Esophagus squamous epithelium (tissue), 5 donors: ENCODE data around the gene ARFRP1. TPM values are rescaled to one million over a fixed set of nuclear protein-coding genes. Genes with fewer than 3 reads are reported as not detected.

ENCODE experiments used
- DNase-seq: peaks from one replicate; lab custom pipeline; 2025; lab: John Stamatoyannopoulos, UW
- H3K27ac ChIP-seq, 4 donors: fragments of 200-600 bp; sonication (generic); one replicate each; pipeline ENCODE4 v1.5.1; 2016 to 2019; ENCODE audit warnings: mild to moderate bottlenecking in 1 of 4
- H3K27me3 ChIP-seq, 4 donors: fragments of 200-600 bp; sonication (generic); 1 replicate in 3 of 4; 2 replicates in 1 of 4; pipeline versions ENCODE4 v1.5.1 to v1.6.0; 2017 to 2021; ENCODE audit warnings: antibody characterized with exemption in 1 of 4
- H3K36me3 ChIP-seq, 3 donors: fragments of 200-600 bp; sonication (generic); one replicate each; pipeline ENCODE4 v1.5.1; 2016 to 2019
- H3K4me1 ChIP-seq, 3 donors: fragments of 200-600 bp; sonication (generic); one replicate each; pipeline ENCODE4 v1.5.1; 2017 to 2019
- H3K4me3 ChIP-seq, 4 donors: fragments of 200-600 bp; sonication (generic); 1 replicate in 3 of 4; 2 replicates in 1 of 4; pipeline ENCODE4 v1.5.1; 2016 to 2019; ENCODE audit warnings: mild to moderate bottlenecking in 2 of 4, moderate library complexity in 1 of 4
- H3K9me3 ChIP-seq, 3 donors: fragments of 200-600 bp; sonication (generic); one replicate each; pipeline ENCODE4 v1.5.1; 2016 to 2019
- CTCF ChIP-seq, 6 experiments: fragments of 450-650 bp in 4 of 6; fragments of 200-600 bp in 2 of 6; sonication (generic) in 2 of 6; IDR thresholded peaks; one replicate each; pipeline ENCODE4 v1.5.1; 2016 to 2019; ENCODE audit warnings: antibody characterized with exemption in 6 of 6, mild to moderate bottlenecking in 4 of 6, moderate library complexity in 4 of 6
- POLR2A ChIP-seq, 4 donors: fragments of 450-650 bp; IDR thresholded peaks; one replicate each; pipeline ENCODE4 v1.6.1; 2017; ENCODE audit warnings: antibody characterized with exemption in 4 of 4, mild to moderate bottlenecking in 4 of 4, moderate library complexity in 3 of 4
- WGBS, 2 donors: methylation state at CpG; one replicate each; pipeline ENCODE4 v1.1.5; 2018; 5-methylcytosine and 5-hydroxymethylcytosine counted together
- intact Hi-C: fragments of 100-400 bp; cut with DNase I; formaldehyde crosslinking; loops from one replicate; pipeline ENCODE4 v1.15.0; 2022
- total RNA-seq, 4 donors: library from RNA; depleted of rRNA; stranded (reverse); fragments of >200 nt; gene quantifications; one replicate each; pipeline ENCODE4 v1.1.0, GENCODE V29; 2016
- donor health status: DM: yes; HTN: yes; CAD: no.

ARFRP1 gene
- total RNA-seq, 4 donors from 2014 or later = 30.4 to 45.5 (median 37.0) TPM

- no peaks in the 10 kb centered on the region for H3K9me3 ChIP-seq
- intact Hi-C loops = no loop called here
- H3K4me3 ChIP-seq = no peak overlapping the region
- DNase-seq = no peak
- H3K4me1 ChIP-seq = no peaks in the 10 kb centered on the region
- no peak overlapping the region for H3K27ac ChIP-seq
- WGBS, 2 donors = 60 to 92% methylated on average over 2 to 8 of the region's 11 CpGs
- TF ChIP-seq CTCF (IDR thresholded peaks at IDR 0.05) = no peak
- TF ChIP-seq POLR2A (IDR thresholded peaks at IDR 0.05) = no peak
- no peaks in the 10 kb centered on the region for H3K27me3 ChIP-seq
- H3K36me3 ChIP-seq = peaks cover 0 to 13% (median 0%) of the 10 kb centered on the region in 3 donors
Measured at GRCh38 chr20:63748934-63749270, 41.1 kb upstream of the ARFRP1 start.

GRCh38 chr20:63748070-63748933 lies 40.5 kb upstream of the ARFRP1 start:
- Histone ChIP-seq H3K4me1 (no peaks in the 10 kb centered on the region), H3K27ac (no peak overlapping the region), H3K4me3 (no peak overlapping the region), H3K9me3 (no peaks in the 10 kb centered on the region), H3K36me3 (peaks cover 1 to 19% (median 4%) of the 10 kb centered on the region in 3 donors), H3K27me3 (no peaks in the 10 kb centered on the region)
- 78% methylated on average over 6 of the region's 20 CpGs; no CpG with 5 or more reads in 1 of the 2 donors for WGBS, 2 donors
- intact Hi-C loops = no loop called here
- no peak for DNase-seq
- TF ChIP-seq POLR2A (IDR thresholded peaks at IDR 0.05) = no peak

- intact Hi-C loops = no loop called here
- H3K9me3 ChIP-seq = no peaks in the 10 kb centered on the region
- no peaks in the 10 kb centered on the region for H3K27me3 ChIP-seq
- no peak overlapping the region for H3K27ac ChIP-seq
- peaks cover 4 to 26% (median 8%) of the 10 kb centered on the region in 3 donors for H3K36me3 ChIP-seq
- 17 to 100% methylated on average over 1 of the region's 13 CpGs for WGBS, 2 donors
- peaks cover 0 to 4% (median 0%) of the 10 kb centered on the region in 3 donors for H3K4me1 ChIP-seq
- H3K4me3 ChIP-seq = no peak overlapping the region
- TF ChIP-seq POLR2A (IDR thresholded peaks at IDR 0.05) = no peak
- no peak for TF ChIP-seq CTCF (IDR thresholded peaks at IDR 0.05)
- no peak for DNase-seq
Measured at GRCh38 chr20:63747622-63748069, 39.9 kb upstream of the ARFRP1 start.

GRCh38 chr20:63746751-63747315 lies 39.1 kb upstream of the ARFRP1 start:
- intact Hi-C loops = no loop called here
- peaks cover 4 to 34% (median 15%) of the 10 kb centered on the region in 3 donors for H3K36me3 ChIP-seq
- DNase-seq = no peak
- 90 to 94% methylated on average over 16 to 29 of the region's 47 CpGs for WGBS, 2 donors
- H3K4me3 ChIP-seq = no peak overlapping the region
- H3K9me3 ChIP-seq = no peaks in the 10 kb centered on the region
- peaks cover 3 to 13% (median 4%) of the 10 kb centered on the region in 3 donors for H3K4me1 ChIP-seq
- no peaks in the 10 kb centered on the region for H3K27me3 ChIP-seq
- H3K27ac ChIP-seq = no peak overlapping the region
- TF ChIP-seq POLR2A (IDR thresholded peaks at IDR 0.05) = no peak
- TF ChIP-seq CTCF (IDR thresholded peaks at IDR 0.05) = no peak

- Histone ChIP-seq H3K36me3 (peaks cover 4 to 39% (median 15%) of the 10 kb centered on the region in 3 donors), H3K27me3 (no peaks in the 10 kb centered on the region), H3K4me1 (peaks cover 10 to 19% (median 11%) of the 10 kb centered on the region in 3 donors), H3K27ac (no peak overlapping the region), H3K9me3 (no peaks in the 10 kb centered on the region), H3K4me3 (no peak overlapping the region)
- TF ChIP-seq CTCF (IDR thresholded peaks at IDR 0.05) (no peak), POLR2A (IDR thresholded peaks at IDR 0.05) (no peak)
- intact Hi-C loops = no loop called here
- 79 to 85% methylated on average over 12 of the region's 26 CpGs for WGBS, 2 donors
- DNase-seq = no peak
Measured at GRCh38 chr20:63745961-63746731, 38.4 kb upstream of the ARFRP1 start.
